ENCODE measurements around the gene PLEKHH1.
"Not testable (repeated sequence)": the region's sequence is repeated elsewhere in the genome, so short reads cannot be mapped to it uniquely, and the experiment has no call there.

The PLEKHH1 gene

DNA sequence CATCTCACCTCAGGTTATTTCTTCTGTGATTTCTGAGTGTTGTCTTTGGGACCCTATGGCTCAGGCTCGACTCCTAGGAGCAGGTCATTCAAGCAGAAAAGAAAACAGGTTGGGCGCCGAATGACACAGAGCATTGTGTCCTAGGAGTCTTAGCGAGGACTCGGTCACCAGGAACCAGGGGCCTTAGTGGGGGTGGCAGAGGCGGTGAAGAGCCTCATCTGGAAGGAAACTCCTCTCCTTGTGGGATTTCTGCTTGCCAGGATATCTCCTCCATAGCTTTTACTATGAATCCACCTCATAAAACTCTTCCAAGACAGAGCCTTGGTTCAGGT lies 630 bp downstream of the PLEKHH1 start:
- no peak for DNase-seq (ENCODE audit: low read depth)

DNA sequence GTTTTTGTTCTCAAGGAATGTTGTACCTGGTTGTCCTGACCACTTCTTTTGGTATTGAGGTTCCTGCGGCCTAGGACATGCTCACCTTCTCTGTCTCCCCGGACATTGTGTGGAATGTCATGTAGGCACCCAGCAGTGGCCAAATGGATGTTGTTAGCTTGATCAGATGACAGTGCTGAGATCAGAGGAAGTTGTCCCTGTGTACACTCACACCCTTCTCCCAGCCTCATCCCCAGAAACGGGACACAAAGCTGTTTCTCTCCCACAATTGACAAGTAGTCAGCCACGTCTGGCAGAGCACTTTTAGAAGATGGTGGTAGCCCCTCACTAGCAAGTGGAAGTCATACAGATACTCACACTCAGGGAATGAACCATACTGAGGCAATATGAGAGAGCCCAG lies 3.0 kb downstream of the PLEKHH1 start:
- DNase-seq (ENCODE audit: low read depth): no peak

DNA sequence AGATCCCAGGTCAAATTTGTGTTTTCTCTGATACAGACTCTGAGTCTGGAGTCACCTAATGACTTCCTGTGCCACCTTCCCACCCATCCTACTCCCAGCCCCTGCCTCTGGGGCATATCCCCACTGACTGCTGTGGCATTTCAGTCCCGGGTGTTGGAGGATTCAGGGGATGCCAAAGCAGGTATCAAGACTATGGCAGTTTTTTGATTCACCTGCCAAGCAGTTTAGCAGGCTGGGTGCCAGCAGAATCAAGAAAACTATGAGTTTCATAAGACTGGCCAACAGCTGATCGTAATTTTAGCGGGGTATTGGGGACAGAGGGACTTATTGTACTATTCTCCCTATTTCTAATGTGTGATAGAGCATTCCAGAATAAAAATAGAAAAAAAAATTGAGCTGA lies 4.6 kb downstream of the PLEKHH1 start:
- no peak for DNase-seq (ENCODE audit: low read depth)

DNA sequence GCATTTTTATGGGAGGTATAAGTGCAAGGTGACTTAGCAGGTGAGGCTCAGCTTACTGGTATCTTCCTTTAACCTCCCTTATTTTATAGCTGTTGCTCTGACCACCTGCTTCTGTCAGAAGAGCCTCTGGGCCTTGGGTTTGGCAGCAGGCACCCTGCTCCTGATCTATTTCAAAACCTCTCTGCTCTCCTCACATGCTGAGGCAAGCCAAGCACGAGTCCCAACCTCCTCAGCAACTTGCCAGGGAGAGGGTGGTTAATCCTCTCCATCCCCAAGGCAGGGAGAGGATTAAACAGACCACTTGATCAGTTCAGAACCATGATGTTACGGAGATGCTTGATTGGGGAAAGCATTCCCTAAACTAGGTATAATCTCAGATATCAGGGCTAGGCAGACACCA lies 5.4 kb downstream of the PLEKHH1 start:
- DNase-seq (ENCODE audit: low read depth): no peak

DNA sequence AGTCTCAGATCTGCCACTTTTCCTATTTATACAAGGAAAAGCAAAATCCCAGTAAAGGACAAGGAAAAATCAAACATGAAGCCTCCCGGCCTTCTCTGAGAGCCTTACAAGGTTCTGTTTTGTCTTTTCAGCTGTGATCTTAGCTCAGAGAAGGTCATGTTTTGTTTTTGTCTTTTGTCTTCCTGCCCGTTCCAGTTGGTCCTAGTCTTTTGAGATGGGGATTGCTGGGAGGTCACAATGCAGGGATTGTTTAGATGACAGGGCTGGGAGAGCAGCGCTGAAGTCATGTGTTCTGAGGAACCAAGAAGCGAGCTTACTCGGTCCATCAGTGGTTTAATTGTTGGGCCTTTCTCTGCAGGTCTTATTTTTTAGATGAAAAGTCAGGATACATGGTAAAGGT lies 6.0 kb downstream of the PLEKHH1 start:
- DNase-seq (ENCODE audit: low read depth): no peak

DNA sequence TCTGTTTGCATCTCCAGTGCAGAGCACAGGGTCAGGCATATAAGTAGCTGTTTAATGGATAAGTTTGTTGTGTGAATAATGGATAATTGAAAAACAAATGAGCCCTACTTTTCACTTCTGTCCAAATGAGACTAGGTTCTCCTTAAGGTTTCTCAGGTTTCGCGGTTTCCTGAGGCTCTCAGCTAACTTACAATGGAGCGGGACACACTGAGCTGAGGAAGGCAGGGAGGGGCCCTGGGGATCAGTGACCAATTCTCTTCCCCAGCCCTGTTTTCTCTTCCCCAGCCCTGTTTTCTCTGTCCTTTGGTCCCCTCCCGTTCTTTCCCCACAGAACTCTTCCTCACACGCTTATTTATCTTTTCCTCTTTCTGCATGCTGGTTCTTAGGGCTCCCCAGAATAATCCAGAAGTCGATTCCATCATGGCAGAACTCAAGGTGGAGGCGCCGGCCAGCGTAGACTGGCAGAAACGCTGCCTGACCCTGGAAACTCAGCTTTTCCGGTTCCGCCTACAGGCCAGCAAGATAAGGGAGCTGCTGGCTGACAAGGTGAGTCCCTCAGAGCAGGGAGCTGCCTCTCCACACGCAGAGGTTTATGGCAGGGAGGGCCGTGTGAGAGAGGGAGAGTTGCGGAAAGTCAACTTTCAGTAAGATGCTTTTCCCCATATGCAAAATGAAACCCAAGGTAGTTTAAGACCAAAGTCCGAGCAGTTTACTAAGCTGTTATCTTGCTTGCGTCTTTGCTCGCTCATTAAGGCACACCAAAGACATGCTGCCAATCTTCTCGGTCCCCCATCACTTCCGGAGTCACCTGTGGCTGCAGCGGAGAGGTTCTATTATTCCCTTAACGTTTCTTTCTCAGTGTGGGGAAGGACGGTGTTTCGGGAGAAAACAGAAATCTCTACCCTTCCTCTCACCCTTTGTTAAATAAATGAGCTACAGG lies 8.6 kb downstream of the PLEKHH1 start:
- DNase-seq (ENCODE audit: low read depth): no peak

DNA sequence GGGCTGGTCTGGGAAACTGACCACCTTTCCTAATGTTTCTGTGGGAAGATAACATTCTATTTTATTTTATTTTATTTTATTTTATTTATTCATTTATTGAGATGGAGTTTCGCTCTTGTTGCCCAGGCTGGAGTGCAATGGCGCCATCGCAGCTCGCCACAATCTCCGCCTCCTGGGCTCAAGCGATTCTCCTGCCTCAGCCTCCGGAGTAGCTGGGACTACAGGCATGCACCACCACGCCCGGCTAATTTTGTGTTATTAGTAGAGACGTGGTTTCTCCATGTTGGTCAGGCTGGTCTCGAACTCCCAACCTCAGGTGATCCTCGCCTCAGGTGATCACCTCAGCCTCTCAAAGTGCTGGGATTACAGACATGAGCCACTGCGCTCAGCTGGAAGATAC lies 9.5 kb downstream of the PLEKHH1 start:
- DNase-seq (ENCODE audit: low read depth): not testable (repeated sequence)

DNA sequence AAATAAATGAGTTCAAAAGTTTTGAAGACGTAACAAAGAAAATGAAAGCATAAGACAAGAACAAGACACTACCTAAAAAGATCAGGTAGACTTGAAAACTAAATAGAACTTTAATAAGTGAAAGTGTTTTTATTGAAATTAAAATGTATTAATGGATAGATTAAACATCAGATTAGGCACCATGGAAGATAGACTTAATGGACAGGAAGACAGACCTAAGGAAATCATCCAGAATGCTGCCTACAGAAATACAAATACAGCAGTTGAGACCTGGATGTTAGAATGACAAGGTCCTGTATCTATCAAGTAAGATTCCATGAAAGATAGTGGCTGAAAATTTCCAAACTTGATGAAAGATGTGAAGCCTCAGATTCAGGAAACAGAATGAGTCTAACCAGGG lies 11.5 kb downstream of the PLEKHH1 start:
- DNase-seq (ENCODE audit: low read depth): no peak

DNA sequence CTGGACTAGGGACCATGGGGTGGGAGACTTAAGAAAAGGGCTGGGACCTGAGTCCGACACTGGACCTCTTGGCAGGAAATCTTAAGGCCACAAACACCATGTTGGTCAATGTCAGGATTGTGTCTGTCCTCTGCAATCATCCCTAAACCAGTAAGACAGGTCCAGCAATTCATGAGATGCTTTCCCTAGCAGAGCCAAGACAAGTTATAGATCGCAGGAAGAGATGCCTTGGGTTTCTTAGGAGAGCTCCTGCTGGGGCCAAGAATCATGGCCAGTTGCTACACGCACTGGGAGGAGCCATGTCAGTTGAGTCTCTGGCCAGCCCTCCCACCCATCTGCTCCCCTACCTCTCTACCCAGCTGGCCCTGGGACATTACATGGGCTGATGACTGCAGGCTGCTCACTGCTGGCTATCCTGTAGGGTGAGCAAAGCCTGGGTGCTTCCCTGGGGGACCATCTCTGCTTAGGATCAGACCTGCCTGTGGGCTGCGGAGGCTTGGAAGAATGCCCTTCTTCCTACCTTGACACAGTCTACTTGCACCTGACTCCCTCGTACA lies 14.2 kb downstream of the PLEKHH1 start:
- no peak for DNase-seq (ENCODE audit: low read depth)

DNA sequence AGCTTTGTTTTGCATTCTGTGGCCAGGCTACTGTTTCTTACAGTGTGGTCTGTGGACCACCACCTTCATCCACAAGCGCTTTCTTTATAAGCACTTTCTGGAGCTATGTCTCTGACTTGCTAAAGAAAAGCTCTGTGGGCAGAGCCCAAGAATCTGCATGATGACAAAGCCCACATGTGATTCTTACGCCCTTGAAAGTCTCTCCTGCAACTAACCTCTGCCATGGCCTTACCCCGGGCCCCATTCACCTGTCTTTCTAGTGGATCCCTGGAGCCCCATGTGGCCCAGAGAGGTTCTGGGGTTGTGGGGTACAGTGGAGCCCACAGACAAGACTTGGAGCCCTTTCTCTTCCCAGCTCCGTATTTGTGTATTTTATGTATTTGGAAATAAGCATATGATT lies 16.6 kb downstream of the PLEKHH1 start:
- no peak for DNase-seq (ENCODE audit: low read depth)

DNA sequence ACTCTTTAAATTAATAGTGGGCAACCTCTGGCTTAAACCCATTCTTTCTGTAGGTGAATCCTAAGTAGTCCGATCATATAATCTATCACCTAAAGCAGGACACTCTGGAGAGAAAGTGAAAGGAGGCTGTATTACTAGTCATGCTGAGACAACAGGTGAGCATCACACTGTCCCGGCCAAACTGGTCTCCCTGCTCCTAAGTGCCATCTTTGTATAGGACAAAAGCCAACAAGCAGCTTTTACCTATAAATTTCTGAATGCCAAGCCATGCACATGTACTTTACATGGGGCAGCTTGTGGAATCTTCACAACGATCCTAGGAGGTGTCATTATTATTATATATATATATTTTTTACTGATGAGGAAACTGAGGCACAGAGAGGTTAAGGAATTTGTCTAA lies 18.0 kb downstream of the PLEKHH1 start:
- DNase-seq (ENCODE audit: low read depth): no peak

DNA sequence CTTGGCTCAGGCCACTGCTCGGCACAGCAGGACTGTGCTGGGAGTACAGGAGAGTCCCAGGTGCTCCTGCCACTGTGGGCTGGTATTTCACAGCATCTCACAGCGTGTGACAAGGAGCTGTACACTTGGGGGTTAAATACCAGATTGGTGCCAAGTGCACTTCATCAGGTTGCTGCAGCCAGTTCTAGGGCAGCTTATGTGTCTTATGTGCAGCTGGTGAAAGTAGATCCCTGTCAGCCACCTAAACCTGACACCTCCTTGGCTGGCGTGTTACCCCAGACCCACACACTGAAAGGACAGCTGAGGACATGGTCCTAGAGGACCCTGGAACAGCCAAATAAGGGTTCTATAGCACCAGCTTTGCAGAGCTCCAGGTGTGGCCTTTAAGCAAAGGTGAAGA lies 18.9 kb downstream of the PLEKHH1 start:
- no peak for DNase-seq (ENCODE audit: low read depth)

DNA sequence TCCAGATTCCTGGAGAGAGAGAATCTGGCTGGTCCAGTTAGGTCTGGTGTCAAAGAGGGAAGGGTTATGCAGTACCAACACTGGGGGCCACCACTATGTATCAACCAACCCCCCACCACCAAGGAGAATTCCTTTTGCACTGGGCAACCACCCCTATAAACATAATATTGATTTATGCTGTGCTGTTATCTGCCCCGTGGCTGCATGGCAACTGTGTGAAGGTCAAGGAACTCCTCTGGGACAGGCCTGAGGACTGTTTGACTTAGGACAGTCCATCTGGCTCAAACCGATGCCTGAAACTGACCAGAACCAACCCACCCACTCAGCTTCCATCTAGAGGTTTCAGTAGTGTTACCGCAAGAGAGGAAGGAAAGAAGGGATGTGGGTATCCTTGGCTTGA lies 20.5 kb downstream of the PLEKHH1 start:
- DNase-seq (ENCODE audit: low read depth): no peak

DNA sequence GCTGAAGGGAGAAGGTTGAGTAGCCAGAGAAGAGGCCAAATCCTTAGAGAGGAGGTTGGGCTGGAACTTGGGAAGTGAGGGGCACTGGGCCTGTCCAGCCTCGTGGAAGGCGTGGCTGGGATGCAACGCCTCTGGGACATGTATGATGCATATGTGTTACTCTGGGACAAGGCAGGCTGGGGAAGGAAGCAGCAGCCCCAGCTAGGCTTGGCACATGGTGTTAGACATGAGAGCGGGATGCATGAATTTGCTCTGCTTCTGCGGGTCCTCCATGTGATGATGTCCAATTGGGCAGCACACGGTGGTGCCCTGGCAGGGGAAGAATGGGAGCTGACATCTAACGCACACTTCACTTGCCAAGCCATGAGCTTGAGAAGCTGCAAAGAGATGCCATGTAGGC lies 21.3 kb downstream of the PLEKHH1 start:
- no peak for DNase-seq (ENCODE audit: low read depth)

DNA sequence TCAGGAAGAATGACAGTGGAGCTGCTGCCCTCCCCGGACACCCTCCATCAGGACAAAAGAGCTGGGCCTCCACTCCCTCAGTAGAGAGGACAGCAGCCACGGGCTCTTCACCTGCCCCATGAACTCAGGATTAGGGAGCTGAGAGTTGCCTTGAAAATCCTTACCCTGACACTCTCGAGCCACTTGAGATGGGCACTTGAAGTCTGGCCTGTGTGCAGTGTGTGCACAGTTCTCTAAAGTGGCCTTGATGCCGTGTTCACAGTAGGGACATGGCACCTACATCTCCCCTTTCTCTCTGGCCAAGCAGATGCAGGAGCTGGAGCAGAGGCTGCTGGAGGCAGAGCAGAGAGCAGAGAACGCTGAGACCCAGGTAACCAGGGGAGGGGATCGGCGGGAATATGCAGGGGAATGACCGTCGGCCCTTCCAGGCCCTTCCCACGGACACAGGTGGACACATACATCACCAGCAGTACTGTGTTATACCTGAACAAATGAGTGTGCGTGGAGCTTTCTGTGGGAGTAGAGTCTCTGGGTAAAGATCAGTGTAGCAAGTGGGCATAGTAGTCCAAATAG lies 22.5 kb downstream of the PLEKHH1 start:
- no peak for DNase-seq (ENCODE audit: low read depth)

DNA sequence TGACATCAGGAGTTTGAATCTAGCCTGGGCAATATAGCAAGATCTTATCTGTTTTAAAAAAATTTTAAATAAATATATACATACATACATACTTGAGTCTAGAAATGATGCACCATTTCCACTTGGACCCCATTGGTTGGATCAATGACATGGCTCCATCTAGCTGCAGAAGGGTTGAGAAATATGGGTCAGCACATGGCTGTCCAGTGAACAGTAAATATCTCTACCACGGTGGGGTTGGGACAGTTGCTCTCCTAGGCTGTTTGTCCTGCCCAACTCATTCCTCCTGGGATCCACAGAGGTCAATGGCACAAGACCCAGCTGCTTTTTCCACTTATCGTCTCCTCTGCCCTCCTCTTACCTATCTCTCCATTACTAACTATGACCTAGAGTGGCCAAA lies 23.6 kb downstream of the PLEKHH1 start:
- no peak for DNase-seq (ENCODE audit: low read depth)

DNA sequence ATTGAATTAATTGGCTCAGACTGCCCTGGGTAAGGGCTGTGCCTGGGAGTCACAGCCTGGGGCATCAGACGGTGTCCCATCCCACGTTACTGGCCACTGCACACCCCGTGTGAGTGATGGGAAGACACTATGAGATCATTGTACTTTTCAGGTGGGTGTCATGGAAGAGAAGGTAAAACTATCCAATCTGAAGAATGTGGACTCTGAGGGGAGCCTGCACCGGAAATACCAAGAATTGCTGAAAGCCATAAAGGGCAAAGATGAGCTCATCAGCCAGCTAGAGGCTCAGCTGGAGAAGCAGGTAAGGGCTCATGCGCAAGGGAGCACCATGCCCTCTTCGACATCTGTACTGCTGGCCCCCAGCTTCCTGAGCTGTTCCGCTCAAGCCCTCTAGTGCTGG lies 24.0 kb downstream of the PLEKHH1 start:
- DNase-seq (ENCODE audit: low read depth): no peak

DNA sequence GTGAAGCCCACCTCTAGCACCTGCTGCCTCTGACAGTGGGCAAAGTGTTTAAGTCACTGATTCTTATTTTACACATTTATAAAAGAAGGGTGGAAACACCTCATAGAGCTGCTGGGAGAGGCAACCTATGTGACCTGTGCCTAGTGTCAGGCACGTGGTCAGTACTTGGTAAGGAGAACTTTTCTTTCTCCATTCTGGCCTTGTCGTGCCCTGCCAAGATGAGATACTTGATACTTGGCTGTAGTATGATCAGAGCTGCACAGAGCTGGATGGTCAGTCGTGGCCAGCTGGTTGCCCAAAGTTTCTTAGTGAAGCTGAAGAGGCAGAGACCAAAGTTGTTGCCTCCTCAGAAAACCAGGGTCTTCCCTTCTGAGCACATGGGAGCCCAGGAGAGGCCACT lies 24.6 kb downstream of the PLEKHH1 start:
- DNase-seq (ENCODE audit: low read depth): no peak

DNA sequence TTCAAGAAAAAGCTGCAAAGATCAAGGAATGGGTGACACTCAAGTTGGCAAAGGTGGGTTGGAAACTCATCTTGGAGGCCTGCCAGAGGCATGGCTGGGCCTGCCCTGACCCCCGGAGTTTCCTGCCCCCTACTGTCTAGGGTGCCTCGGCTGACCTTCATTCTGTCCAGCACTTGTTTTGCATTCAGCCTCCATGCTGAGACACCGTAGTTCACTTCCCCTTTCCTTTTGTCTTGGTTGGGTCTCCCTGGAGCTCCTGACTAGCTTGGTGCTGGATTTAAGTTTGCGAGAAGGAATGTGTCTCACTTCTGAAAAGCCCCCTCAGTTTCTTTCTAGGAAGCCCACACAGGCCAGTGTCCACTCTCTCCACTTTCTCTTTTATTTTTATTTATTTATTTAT lies 26.5 kb downstream of the PLEKHH1 start:
- DNase-seq (ENCODE audit: low read depth): no peak

DNA sequence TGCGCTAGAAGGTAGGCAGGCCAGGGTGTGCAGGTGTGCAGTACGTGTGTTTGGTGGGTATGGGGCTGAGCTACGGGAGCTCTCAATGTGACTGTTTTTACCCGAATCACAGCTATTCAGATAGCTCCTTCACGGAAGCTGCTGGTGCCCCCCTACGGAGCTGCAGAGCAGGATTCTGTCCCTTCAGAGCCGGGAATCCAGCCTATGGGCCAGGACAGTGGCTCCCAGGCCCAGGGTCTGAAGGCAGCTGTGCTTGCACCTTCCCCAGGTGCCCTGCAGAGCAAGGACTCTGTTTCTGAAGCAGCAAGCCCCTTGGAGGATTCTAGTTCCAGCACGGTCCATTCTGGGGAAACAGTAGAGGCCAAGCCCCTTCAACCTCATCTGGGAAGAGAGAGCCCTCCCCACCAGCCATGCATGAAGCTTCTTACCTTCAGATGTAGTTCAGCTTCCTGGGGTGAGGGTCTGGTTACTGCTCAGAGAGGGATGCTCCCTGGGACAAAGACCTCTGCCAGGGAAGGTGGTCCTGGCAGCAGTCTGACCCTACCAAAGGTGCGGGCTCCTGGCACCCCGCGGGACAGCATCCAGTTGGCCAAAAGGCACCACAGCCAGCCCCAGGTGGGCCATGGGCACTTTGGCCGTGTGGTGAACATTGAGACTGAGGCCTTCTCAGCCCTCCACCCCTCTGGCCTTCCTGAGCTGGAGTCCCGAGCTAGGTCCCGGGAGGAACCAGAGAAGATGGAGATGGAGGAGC lies 29.1 kb downstream of the PLEKHH1 start:
- DNase-seq (ENCODE audit: low read depth): no peak

DNA sequence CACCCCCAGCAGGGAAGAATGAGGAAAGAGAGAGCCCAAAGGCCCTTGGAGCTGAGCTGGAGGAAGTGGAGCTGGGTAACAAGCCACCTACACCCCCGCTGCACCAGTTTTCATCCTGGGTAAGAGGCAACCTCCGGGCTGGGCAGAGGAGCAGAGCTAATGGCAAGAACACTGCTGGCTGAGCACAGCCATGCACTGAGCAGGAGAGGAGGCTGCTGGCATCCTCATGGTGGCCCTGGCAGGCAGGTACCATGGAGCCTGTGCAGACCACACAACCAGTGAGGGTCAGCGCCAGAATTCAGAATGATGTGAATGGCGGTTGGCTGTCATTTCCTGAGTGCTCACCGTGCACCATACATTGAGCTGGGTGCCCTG lies 29.7 kb downstream of the PLEKHH1 start:
- no peak for DNase-seq (ENCODE audit: low read depth)

DNA sequence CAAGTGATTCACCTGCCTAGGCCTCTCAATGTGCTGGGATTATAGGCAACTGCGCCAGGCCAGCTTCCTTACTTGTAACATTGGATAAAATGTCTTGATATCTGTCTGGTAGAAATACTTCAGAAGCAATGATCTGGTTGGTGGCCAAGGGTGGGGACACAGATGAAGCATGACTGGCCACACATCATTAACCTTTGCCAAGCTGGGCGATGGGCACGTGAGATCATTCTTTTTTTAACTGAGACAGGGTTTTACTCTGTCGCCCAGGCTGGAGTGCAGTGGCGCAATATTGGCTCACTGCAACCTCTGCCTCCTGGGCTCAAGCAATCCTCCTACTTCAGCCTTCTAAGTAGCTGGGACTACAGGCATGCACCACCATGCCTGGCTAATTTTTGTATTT lies 31.1 kb downstream of the PLEKHH1 start:
- DNase-seq (ENCODE audit: low read depth): no peak

DNA sequence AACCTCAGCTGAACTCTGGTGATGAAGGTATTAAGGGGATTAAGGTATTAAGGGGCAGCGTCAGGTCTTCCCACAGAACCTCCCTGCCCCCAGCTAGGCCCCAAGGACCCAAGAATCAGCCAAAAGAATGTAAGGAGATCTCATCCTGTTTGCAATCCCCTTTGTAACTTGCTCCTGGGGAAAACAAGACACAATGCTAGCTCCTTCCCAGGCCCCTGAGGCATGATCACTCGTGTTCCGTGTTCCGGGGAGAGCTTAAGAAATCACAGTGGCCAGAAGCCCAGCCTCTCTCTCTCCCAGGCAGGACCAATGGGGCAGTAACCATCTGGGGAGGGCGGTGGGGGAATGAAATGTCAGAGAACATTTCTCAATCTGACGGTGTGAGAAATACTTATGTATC lies 33.8 kb downstream of the PLEKHH1 start:
- no peak for DNase-seq (ENCODE audit: low read depth)

Measured in HS-27A (cell line).